Astrocyte (in vitro differentiated cells and primary cell): Measurements from ENCODE around the gene KLK12. TPM values are rescaled to one million over a fixed set of nuclear protein-coding genes. Genes with fewer than 3 reads are reported as not detected.

ENCODE experiments used
- DNase-seq: peaks from one replicate; pipeline ENCODE4 v3.0.0-alpha.2; 2010; ENCODE audit warnings: low read depth
- FAIRE-seq: peaks from 2 replicates; lab custom pipeline; 2011; peaks lifted over from hg19 to GRCh38; lab: Jason Lieb, UNC
- H2AFZ ChIP-seq: 2 replicates; pipeline ENCODE4 v1.6.0; 2012; ENCODE audit warnings: low read depth, low read length, inconsistent platforms
- H3K27ac ChIP-seq: 2 replicates; pipeline ENCODE4 v1.5.1; 2011; ENCODE audit warnings: low read depth, low read length, inconsistent platforms
- H3K27me3 ChIP-seq: 2 replicates; pipeline ENCODE4 v1.6.0; 2011; ENCODE audit warnings: low read length, inconsistent platforms; ENCODE audit not compliant: insufficient read depth
- H3K36me3 ChIP-seq: 2 replicates; pipeline ENCODE4 v1.5.1; 2011; ENCODE audit warnings: low read length, inconsistent platforms; ENCODE audit not compliant: insufficient read depth
- H3K4me1 ChIP-seq: 2 replicates; pipeline ENCODE4 v1.5.1; 2011; ENCODE audit warnings: low read length, inconsistent platforms; ENCODE audit not compliant: insufficient read depth
- H3K4me2 ChIP-seq: 2 replicates; pipeline ENCODE4 v1.6.0; 2012; ENCODE audit warnings: low read length, inconsistent platforms
- H3K4me3 ChIP-seq: 2 replicates; pipeline ENCODE4 v1.5.1; 2011; ENCODE audit warnings: low read depth, mild to moderate bottlenecking, low read length, inconsistent platforms; ENCODE audit not compliant: insufficient read depth
- H3K79me2 ChIP-seq: 2 replicates; pipeline ENCODE4 v1.6.0; 2012; ENCODE audit warnings: mild to moderate bottlenecking, low read length, inconsistent platforms; ENCODE audit not compliant: insufficient read depth
- H3K9ac ChIP-seq: 2 replicates; pipeline ENCODE4 v1.6.0; 2012; ENCODE audit warnings: mild to moderate bottlenecking, low read length, inconsistent platforms
- H3K9me3 ChIP-seq: 2 replicates; pipeline ENCODE4 v1.5.1; 2012; ENCODE audit warnings: low read depth, mild to moderate bottlenecking, low read length, inconsistent platforms; ENCODE audit not compliant: insufficient read depth
- H4K20me1 ChIP-seq: 2 replicates; pipeline ENCODE4 v1.6.0; 2012; ENCODE audit warnings: low read length, inconsistent platforms; ENCODE audit not compliant: insufficient read depth
- H3K27ac Mint-ChIP-seq: one replicate; pipeline ENCODE4 v1.8.0; 2021; ENCODE audit warnings: mild to moderate bottlenecking, mixed read lengths; ENCODE audit not compliant: unreplicated experiment
- H3K27me3 Mint-ChIP-seq: one replicate; pipeline ENCODE4 v1.8.0; 2021; ENCODE audit warnings: low read depth, mixed read lengths; ENCODE audit not compliant: unreplicated experiment
- H3K36me3 Mint-ChIP-seq: one replicate; pipeline ENCODE4 v1.8.0; 2021; ENCODE audit warnings: low read depth, mixed read lengths; ENCODE audit not compliant: unreplicated experiment
- H3K4me1 Mint-ChIP-seq: one replicate; pipeline ENCODE4 v1.8.0; 2021; ENCODE audit warnings: low read depth, mixed read lengths; ENCODE audit not compliant: unreplicated experiment
- H3K4me3 Mint-ChIP-seq: one replicate; pipeline ENCODE4 v1.8.0; 2021; ENCODE audit warnings: mild to moderate bottlenecking, moderate library complexity, mixed read lengths; ENCODE audit not compliant: unreplicated experiment
- H3K9me3 Mint-ChIP-seq: one replicate; pipeline ENCODE4 v1.8.0; 2021; ENCODE audit warnings: mild to moderate bottlenecking, mixed read lengths; ENCODE audit not compliant: unreplicated experiment
- CTCF ChIP-seq: IDR thresholded peaks from 2 replicates; pipeline ENCODE4 v1.5.1; 2011; ENCODE audit warnings: low read depth, mild to moderate bottlenecking, inconsistent platforms, low read length, moderate library complexity; ENCODE audit not compliant: insufficient read depth
- EZH2 ChIP-seq: IDR thresholded peaks from 2 replicates; pipeline ENCODE4 v1.6.1; 2012; ENCODE audit warnings: mild to moderate bottlenecking, low read length, inconsistent platforms; ENCODE audit not compliant: insufficient read depth
- total RNA-seq: library from RNA; stranded (reverse); gene quantifications from 2 replicates; pipeline ENCODE4 v1.2.1, GENCODE V29; 2021

The KLK12 gene
- total RNA-seq, 1 donor from 2014 or later, result not detected

- no peak overlapping the region for H3K4me2 ChIP-seq
- Mint-ChIP-seq H3K4me3 (no peak overlapping the region), H3K4me1 (peaks cover 3% of the 10 kb centered on the region), H3K36me3 (no peaks in the 10 kb centered on the region), H3K9me3 (peaks cover 1% of the 10 kb centered on the region), H3K27me3 (peaks cover 44% of the 10 kb centered on the region), H3K27ac (no peak overlapping the region)
- no peaks in the 10 kb centered on the region for H3K4me1 ChIP-seq
- no peaks in the 10 kb centered on the region for H3K36me3 ChIP-seq
- H3K27me3 ChIP-seq, result no peaks in the 10 kb centered on the region
- FAIRE-seq (no peak), DNase-seq (no peak)
- peaks cover 5% of the 10 kb centered on the region for H3K9me3 ChIP-seq
- H3K4me3 ChIP-seq, result no peak overlapping the region
- no peak for TF ChIP-seq EZH2
- no peak for TF ChIP-seq CTCF
- no peaks in the 10 kb centered on the region for H3K79me2 ChIP-seq
- H4K20me1 ChIP-seq, result no peaks in the 10 kb centered on the region
- no peak overlapping the region for H3K9ac ChIP-seq
- no peak overlapping the region for H2AFZ ChIP-seq
- no peak overlapping the region for H3K27ac ChIP-seq
These were observed 32.1 kb downstream of the KLK12 start for GRCh38 chr19:51002542-51003311.

- no peak for DNase-seq
- H4K20me1 ChIP-seq, result no peaks in the 10 kb centered on the region
- no peaks in the 10 kb centered on the region for H3K4me1 ChIP-seq
- H3K79me2 ChIP-seq, result no peaks in the 10 kb centered on the region
- no peaks in the 10 kb centered on the region for H3K27me3 ChIP-seq
- peaks cover 5% of the 10 kb centered on the region for H3K9me3 ChIP-seq
- Mint-ChIP-seq H3K9me3 (peaks cover 1% of the 10 kb centered on the region), H3K27me3 (peaks cover 46% of the 10 kb centered on the region), H3K36me3 (no peaks in the 10 kb centered on the region), H3K4me3 (no peak overlapping the region), H3K27ac (no peak overlapping the region), H3K4me1 (peaks cover 3% of the 10 kb centered on the region)
- TF ChIP-seq CTCF (no peak), EZH2 (no peak)
- H3K9ac ChIP-seq, result no peak overlapping the region
- no peak overlapping the region for H3K27ac ChIP-seq
- no peak for FAIRE-seq
- H3K36me3 ChIP-seq, result no peaks in the 10 kb centered on the region
- no peak overlapping the region for H3K4me2 ChIP-seq
- no peak overlapping the region for H2AFZ ChIP-seq
- H3K4me3 ChIP-seq, result no peak overlapping the region
These were observed 32.7 kb downstream of the KLK12 start for GRCh38 chr19:51002089-51002532.

GRCh38 chr19:51001515-51001914 is 33.3 kb downstream of the KLK12 start, which contains the start of gene KLK8:
KLK8 (minus strand) TSS chr19:51001604; CDS start chr19:51001167, 437 bp downstream.
- Histone ChIP-seq H2AFZ (no peak within 1 kb of the TSS), H3K9me3 (peaks cover 3% of the 10 kb centered on the region), H4K20me1 (no peaks in the 10 kb centered on the region), H3K4me1 (no peaks in the 10 kb centered on the region), H3K4me3 (no peak within 1 kb of the TSS), H3K27me3 (no peaks in the 10 kb centered on the region), H3K27ac (no peak within 1 kb of the TSS), H3K9ac (no peak within 1 kb of the TSS), H3K4me2 (no peak within 1 kb of the TSS), H3K79me2 (no peaks in the 10 kb centered on the region), H3K36me3 (no peaks in the 10 kb centered on the region)
- H3K4me3 Mint-ChIP-seq, result no peak within 1 kb of the TSS
- FAIRE-seq (no peak), DNase-seq (no peak)
- peaks cover 3% of the 10 kb centered on the region for H3K4me1 Mint-ChIP-seq
- no peaks in the 10 kb centered on the region for H3K36me3 Mint-ChIP-seq
- no peak within 1 kb of the TSS for H3K27ac Mint-ChIP-seq
- H3K9me3 Mint-ChIP-seq, result peaks cover 3% of the 10 kb centered on the region
- TF ChIP-seq CTCF (no peak), EZH2 (no peak)
- H3K27me3 Mint-ChIP-seq, result peaks cover 46% of the 10 kb centered on the region
